Activated T-cell treated with anti-CD3 and anti-CD28 coated beads, Interleukin-2, amount 50 U/mL, for 4 hours (primary cell): ENCODE measurements around the gene SYCE1L. TPM values are rescaled to one million over a fixed set of nuclear protein-coding genes. Genes with fewer than 3 reads are reported as not detected.
A peak's percentile ranks its signal among the peaks of the same experiment; 100 is the strongest.
"Not testable (repeated sequence)": the region's sequence is repeated elsewhere in the genome, so short reads cannot be mapped to it uniquely, and the experiment has no call there.

Source experiments
- ATAC-seq, 2 donors: fragments of 200-7000 bp; cut with Tn5 transposase; one replicate each; pipeline ENCODE4 v1.10.0; 2021
- DNase-seq: peaks from one replicate; pipeline ENCODE4 v3.0.0-alpha.2; 2020
- H3K27me3 Mint-ChIP-seq: one replicate; pipeline ENCODE4 v1.8.0; 2021; ENCODE audit warnings: low read depth, mixed read lengths
- H3K36me3 Mint-ChIP-seq: one replicate; pipeline ENCODE4 v1.8.0; 2022; ENCODE audit warnings: mixed read lengths; ENCODE audit not compliant: insufficient read depth
- H3K4me1 Mint-ChIP-seq: one replicate; pipeline ENCODE4 v1.8.0; 2021; ENCODE audit warnings: low read depth, mixed read lengths
- H3K4me3 Mint-ChIP-seq: one replicate; pipeline ENCODE4 v1.8.0; 2021; ENCODE audit warnings: mild to moderate bottlenecking, moderate library complexity, mixed read lengths
- H3K9me3 Mint-ChIP-seq: one replicate; pipeline ENCODE4 v1.8.0; 2021; ENCODE audit warnings: mixed read lengths
- total RNA-seq, 3 donors: library from RNA; stranded (reverse); gene quantifications; one replicate each; pipeline ENCODE4 v1.2.1, GENCODE V29; 2021

The SYCE1L gene
- total RNA-seq, 3 donors from 2014 or later = 1.2 to 1.6 (median 1.3) TPM

DNA sequence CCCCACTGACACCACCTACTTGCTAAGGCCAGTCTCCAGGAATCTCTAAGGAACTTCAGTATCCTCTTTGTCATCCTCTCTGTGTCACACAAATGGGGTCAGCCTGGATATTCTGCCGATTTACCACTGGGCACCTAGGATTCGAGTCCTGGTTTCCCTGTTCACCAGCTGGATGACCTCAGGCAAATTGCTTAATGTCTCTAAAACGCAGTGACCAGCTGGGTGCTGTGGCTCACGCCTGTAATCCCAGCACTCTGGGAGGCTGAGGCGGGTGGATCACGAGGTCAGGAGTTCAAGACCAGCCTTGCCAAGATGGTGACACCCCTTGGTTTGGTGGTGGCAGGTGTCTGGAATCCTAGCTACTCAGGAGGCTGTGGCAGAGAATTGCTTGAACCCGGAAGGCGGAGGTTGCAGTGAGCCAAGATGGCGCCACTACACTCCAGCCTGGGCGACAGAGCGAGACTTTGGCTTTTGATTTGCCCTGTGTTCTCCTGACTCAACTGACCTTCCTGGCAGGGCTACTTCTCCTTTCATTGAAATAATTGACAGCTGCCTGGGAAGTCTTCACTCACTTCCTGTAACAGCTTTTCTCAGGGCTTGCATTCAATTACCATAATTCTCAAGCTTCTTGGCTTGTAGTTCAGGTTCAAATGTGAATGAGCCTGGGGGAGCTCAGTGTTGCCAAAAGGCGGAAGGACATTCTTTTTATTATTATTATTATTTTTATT, 15.4 kb downstream of the SYCE1L start:
- H3K4me3 Mint-ChIP-seq = no peak overlapping the region
- no peaks in the 10 kb centered on the region for H3K36me3 Mint-ChIP-seq
- H3K4me1 Mint-ChIP-seq = peaks cover 13% of the 10 kb centered on the region
- H3K27me3 Mint-ChIP-seq = no peaks in the 10 kb centered on the region
- ATAC-seq = no peak
- no peaks in the 10 kb centered on the region for H3K9me3 Mint-ChIP-seq
- no peak for DNase-seq

DNA sequence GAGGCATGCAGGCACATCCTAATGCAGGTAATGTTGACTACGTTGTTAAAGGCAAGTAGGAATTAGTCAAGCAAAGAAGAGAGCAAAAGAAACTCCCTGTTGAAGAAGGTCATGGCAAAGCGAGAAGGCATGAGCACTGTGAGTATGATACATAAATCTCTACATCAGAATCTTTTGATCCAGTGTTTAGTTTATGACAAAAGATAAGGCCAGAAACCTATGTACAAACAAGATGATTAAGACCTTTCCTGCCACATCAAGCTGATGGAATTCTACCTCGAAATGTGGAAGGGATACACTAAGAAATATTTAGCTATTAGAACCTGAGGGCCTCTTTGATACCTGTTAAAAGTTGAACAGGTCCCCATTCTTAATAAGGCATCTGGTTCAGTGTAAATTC, 20.2 kb downstream of the SYCE1L start:
- Mint-ChIP-seq H3K27me3 (no peaks in the 10 kb centered on the region), H3K9me3 (no peaks in the 10 kb centered on the region), H3K4me1 (no peaks in the 10 kb centered on the region), H3K4me3 (no peak overlapping the region), H3K36me3 (no peaks in the 10 kb centered on the region)
- ATAC-seq (no peak), DNase-seq (no peak)

DNA sequence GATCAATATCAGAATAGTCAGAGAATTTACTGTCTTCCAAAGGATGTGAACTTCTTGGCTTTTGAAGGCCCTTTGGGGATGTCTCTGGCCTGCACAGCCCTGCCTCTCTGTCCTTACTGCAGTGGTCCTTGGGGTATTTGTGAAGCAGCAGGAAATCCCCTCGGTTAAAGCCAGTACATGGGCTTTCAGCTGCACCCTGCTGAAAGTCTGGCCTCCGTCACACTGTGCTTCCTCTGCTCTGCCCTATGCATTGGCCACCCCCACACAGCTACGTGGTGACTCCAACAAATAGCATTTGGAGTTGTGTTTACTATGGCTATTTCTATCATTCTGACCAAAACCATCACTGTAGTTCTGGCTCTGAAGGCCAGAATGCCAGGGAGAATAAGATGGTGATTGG, 21.2 kb downstream of the SYCE1L start:
- H3K27me3 Mint-ChIP-seq = peaks cover 2% of the 10 kb centered on the region
- no peak overlapping the region for H3K4me3 Mint-ChIP-seq
- no peaks in the 10 kb centered on the region for H3K9me3 Mint-ChIP-seq
- ATAC-seq (no peak), DNase-seq (no peak)
- no peaks in the 10 kb centered on the region for H3K36me3 Mint-ChIP-seq
- no peaks in the 10 kb centered on the region for H3K4me1 Mint-ChIP-seq

GRCh38 chr16:77221482-77221881, 22.3 kb downstream of the SYCE1L start:
- peaks cover 2% of the 10 kb centered on the region for H3K27me3 Mint-ChIP-seq
- no peak for ATAC-seq
- H3K4me3 Mint-ChIP-seq = no peak overlapping the region
- DNase-seq = no peak
- H3K36me3 Mint-ChIP-seq = no peaks in the 10 kb centered on the region
- no peaks in the 10 kb centered on the region for H3K4me1 Mint-ChIP-seq
- H3K9me3 Mint-ChIP-seq = no peaks in the 10 kb centered on the region

GRCh38 chr16:77223184-77223583, 24.0 kb downstream of the SYCE1L start:
- no peak for ATAC-seq
- H3K36me3 Mint-ChIP-seq = no peaks in the 10 kb centered on the region
- no peak for DNase-seq

DNA sequence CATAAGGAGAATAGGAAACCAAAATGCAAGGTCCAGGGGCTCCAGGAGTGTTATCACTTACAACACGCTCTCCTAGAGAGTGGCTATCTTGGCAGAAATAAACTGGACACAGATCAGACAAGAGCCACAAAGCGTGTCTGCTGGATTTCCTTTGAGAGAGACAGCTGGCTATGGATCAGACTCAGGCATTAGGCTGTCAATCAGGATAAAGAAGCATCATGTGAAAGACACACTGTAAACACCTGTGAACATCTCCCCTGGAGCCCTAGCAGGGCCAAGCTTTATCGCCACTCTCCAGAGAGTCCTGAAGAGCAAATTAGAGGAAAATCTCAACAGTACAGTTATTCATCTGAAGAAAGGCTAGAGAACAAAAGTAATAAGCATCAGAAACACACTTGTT, 26.0 kb downstream of the SYCE1L start:
- Mint-ChIP-seq H3K36me3 (no peaks in the 10 kb centered on the region), H3K27me3 (peaks cover 9% of the 10 kb centered on the region), H3K4me1 (no peaks in the 10 kb centered on the region), H3K4me3 (no peak overlapping the region), H3K9me3 (no peaks in the 10 kb centered on the region)
- DNase-seq = no peak
- no peak for ATAC-seq

More at GRCh38 chr16:77223184-77223583, 24.0 kb downstream of the SYCE1L start:
- Mint-ChIP-seq H3K27me3 (peaks cover 3% of the 10 kb centered on the region), H3K4me3 (no peak overlapping the region), H3K9me3 (no peaks in the 10 kb centered on the region), H3K4me1 (no peaks in the 10 kb centered on the region)

GRCh38 chr16:77227745-77228144, 28.5 kb downstream of the SYCE1L start:
- Mint-ChIP-seq H3K9me3 (no peaks in the 10 kb centered on the region), H3K27me3 (peaks cover 13% of the 10 kb centered on the region), H3K36me3 (no peaks in the 10 kb centered on the region), H3K4me1 (no peaks in the 10 kb centered on the region), H3K4me3 (no peak overlapping the region)
- peak; percentile 52 to 65 for ATAC-seq
- no peak for DNase-seq

GRCh38 chr16:77231047-77231446, 31.8 kb downstream of the SYCE1L start:
- Mint-ChIP-seq H3K4me1 (peaks cover 2% of the 10 kb centered on the region), H3K9me3 (no peaks in the 10 kb centered on the region), H3K27me3 (peaks cover 21% of the 10 kb centered on the region), H3K4me3 (no peak overlapping the region), H3K36me3 (no peaks in the 10 kb centered on the region)
- no peak for DNase-seq
- ATAC-seq = no peak

DNA sequence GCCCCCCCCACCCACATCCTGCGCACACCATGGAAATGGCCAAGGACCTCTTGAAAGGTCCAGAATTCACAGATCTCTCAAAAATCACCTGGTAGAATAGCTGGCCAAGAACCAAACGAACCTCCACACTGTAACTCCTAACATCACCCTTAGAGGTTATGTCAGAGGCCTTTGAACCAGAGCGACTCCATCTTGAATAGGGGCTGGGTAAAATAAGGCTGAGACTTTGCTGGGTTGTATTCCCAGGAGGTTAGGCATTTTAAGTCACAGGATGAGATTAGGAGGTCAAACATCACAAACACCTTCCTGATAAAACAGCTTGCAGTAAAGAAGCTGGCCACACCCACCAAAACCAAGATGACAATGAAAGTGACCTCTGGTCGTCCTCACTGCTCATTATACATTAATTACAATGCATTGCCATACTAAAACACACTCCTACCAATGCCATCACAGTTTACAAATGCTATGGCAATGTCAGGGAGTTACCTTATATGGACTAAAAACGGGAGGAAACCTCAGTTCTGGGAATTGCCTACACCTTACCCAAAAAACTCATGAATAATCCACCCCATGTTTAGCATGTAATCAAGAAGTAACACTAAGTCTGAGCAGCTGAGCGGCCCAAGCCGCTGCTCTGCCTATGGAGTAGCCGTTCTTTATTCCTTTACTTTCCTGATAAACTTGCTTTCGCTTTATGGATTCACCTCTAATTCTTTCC, 34.8 kb downstream of the SYCE1L start:
- ATAC-seq (no peak), DNase-seq (no peak)
- H3K4me1 Mint-ChIP-seq = peaks cover 6% of the 10 kb centered on the region
- H3K36me3 Mint-ChIP-seq = no peaks in the 10 kb centered on the region
- H3K27me3 Mint-ChIP-seq = peaks cover 14% of the 10 kb centered on the region
- H3K4me3 Mint-ChIP-seq = no peak overlapping the region
- H3K9me3 Mint-ChIP-seq = no peaks in the 10 kb centered on the region

- Mint-ChIP-seq H3K9me3 (no peaks in the 10 kb centered on the region), H3K36me3 (no peaks in the 10 kb centered on the region), H3K27me3 (peaks cover 14% of the 10 kb centered on the region), H3K4me1 (peaks cover 6% of the 10 kb centered on the region), H3K4me3 (no peak overlapping the region)
- DNase-seq = no peak
- no peak for ATAC-seq
Observed at GRCh38 chr16:77234611-77235010, 35.4 kb downstream of the SYCE1L start.

DNA sequence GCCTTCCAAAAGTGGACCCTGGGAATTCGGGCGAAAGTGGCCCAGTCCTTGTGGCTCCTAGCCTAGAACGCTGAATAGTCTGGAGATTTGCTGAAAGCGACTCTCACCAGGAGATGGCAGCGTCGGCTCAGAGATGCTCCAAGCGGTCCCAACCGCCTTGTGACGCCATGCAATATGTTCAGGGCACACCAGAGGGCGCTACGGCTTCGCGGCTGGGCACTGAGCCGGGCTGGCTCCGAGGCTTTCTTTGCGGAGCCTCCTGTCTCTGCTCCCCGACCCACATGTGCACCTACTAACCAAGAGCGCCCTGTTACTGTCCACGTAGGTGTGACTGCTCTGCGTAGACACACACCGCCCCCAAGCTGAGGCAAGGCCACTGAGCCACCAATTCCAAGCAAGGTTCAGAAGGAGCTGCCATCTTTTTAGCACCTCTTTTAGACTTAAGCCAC, 36.9 kb downstream of the SYCE1L start:
- Mint-ChIP-seq H3K4me3 (peak overlapping the region; percentile 37), H3K36me3 (no peaks in the 10 kb centered on the region), H3K9me3 (no peaks in the 10 kb centered on the region), H3K4me1 (peaks cover 6% of the 10 kb centered on the region), H3K27me3 (peaks cover 10% of the 10 kb centered on the region)
- DNase-seq (peak; percentile 87), ATAC-seq (peak; percentile 97 to 99)

DNA sequence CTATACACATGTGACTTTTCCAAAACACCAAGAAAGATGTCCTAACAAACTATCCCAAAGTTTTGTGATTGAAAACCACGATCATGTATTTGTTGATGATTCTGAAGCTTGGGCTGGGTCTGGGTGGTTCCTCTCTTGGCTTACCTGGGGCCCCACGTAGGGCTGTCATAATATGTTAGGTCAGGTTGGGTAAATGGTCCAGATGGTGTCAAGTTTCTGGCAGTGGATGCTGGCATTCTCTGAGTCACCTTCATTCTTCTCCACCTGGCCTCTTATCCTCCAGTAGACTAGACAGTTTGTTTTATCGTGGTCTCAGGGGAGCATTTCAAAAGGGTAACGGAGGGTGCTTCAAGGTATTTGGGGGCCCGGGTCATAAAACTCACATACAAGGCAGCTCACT, 39.4 kb downstream of the SYCE1L start:
- no peaks in the 10 kb centered on the region for H3K36me3 Mint-ChIP-seq
- ATAC-seq (no peak), DNase-seq (no peak)
- H3K9me3 Mint-ChIP-seq = no peaks in the 10 kb centered on the region
- no peak overlapping the region for H3K4me3 Mint-ChIP-seq
- peaks cover 6% of the 10 kb centered on the region for H3K27me3 Mint-ChIP-seq
- peaks cover 6% of the 10 kb centered on the region for H3K4me1 Mint-ChIP-seq

DNA sequence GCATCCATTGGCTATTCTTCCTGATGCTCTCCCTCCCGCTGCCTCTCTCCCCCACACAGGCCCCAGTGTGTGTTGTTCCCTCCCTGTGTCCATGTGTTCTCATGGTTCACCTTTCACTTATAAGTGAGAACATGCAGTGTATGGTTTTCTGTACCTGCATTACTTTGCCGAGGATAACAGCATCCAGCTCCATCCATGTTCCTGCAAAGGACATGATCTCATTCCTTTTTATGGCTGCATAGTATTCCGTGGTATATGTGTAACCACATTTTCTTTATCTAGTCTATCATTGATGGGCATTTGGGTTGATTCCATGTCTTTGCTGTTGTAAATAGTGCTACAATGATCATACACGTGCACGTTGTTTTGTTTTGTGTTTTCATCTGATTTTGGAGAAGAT, 43.3 kb downstream of the SYCE1L start:
- ATAC-seq, H3K36me3 Mint-ChIP-seq, H3K27me3 Mint-ChIP-seq, H3K4me1 Mint-ChIP-seq, DNase-seq, H3K4me3 Mint-ChIP-seq, H3K9me3 Mint-ChIP-seq: not testable (repeated sequence)

- no peak overlapping the region for H3K4me3 Mint-ChIP-seq
- no peaks in the 10 kb centered on the region for H3K27me3 Mint-ChIP-seq
- ATAC-seq = no peak
- no peaks in the 10 kb centered on the region for H3K36me3 Mint-ChIP-seq
- no peak for DNase-seq
- H3K4me1 Mint-ChIP-seq = no peaks in the 10 kb centered on the region
- H3K9me3 Mint-ChIP-seq = no peaks in the 10 kb centered on the region
Observed at GRCh38 chr16:77246150-77246549, 46.9 kb downstream of the SYCE1L start.

DNA sequence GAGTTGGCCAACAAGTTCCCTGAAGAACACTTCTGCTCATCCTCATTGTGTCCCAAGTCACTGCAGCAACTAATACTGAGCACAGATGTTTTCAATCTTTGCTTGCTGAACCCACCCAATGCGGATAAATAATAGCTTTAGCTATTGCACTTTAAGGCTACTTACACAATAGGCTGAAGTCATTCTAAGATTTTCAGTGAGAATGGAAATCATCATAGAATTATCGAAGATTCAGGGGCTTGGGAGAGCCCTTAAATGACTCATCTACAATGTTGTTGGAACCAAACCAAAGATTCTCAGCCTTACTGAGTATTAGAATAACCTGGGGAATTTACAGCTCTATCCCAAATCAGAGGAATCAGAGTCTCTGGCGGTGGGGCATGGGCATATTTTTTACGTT, 51.2 kb downstream of the SYCE1L start:
- no peaks in the 10 kb centered on the region for H3K36me3 Mint-ChIP-seq
- DNase-seq (no peak), ATAC-seq (no peak)
- no peak overlapping the region for H3K4me3 Mint-ChIP-seq
- H3K27me3 Mint-ChIP-seq = peaks cover 5% of the 10 kb centered on the region
- no peaks in the 10 kb centered on the region for H3K4me1 Mint-ChIP-seq
- no peaks in the 10 kb centered on the region for H3K9me3 Mint-ChIP-seq
